Left ventricle myocardium inferior (tissue), 1 donor: ENCODE data around the gene MAP3K3. TPM values are rescaled to one million over a fixed set of nuclear protein-coding genes. Genes with fewer than 3 reads are reported as not detected.

ENCODE experiments used
- DNase-seq: peaks from one replicate; pipeline ENCODE4 v3.0.0-alpha.2; 2020
- H3K27ac ChIP-seq: fragments of 200-600 bp; replicated peaks from 2 replicates; pipeline ENCODE4 v1.8.0; 2021
- H3K27me3 ChIP-seq: fragments of 200-600 bp; 2 replicates; pipeline ENCODE4 v1.8.0; 2021; ENCODE audit warnings: low read depth
- H3K36me3 ChIP-seq: fragments of 200-600 bp; 2 replicates; pipeline ENCODE4 v1.8.0; 2021
- H3K4me1 ChIP-seq: fragments of 200-600 bp; 2 replicates; pipeline ENCODE4 v1.8.0; 2021
- H3K4me3 ChIP-seq: fragments of 200-600 bp; 2 replicates; pipeline ENCODE4 v1.8.0; 2021; ENCODE audit warnings: mild to moderate bottlenecking, moderate library complexity
- H3K9me3 ChIP-seq: fragments of 200-600 bp; replicated peaks from 2 replicates; pipeline ENCODE4 v1.8.0; 2021
- CTCF ChIP-seq: fragments of 200-600 bp; IDR thresholded peaks from 2 replicates; pipeline ENCODE4 v1.8.0; 2021; ENCODE audit warnings: antibody characterized with exemption, mild to moderate bottlenecking, borderline replicate concordance
- intact Hi-C: fragments of 100-400 bp; cut with micrococcal nuclease; formaldehyde crosslinking; loops from one replicate; pipeline ENCODE4 v1.11.0; 2022
- total RNA-seq: library from RNA; stranded (reverse); fragmentation: NEBNext Ultra II Directional; extraction: Animal tissue kit (Norgen Biotek cat#: 25700); gene quantifications from one replicate; pipeline ENCODE4 v1.2.1, GENCODE V29; 2021
- donor health status: DM: no; HTN: yes; CAD: no; lungs with severe emphysema.

The MAP3K3 gene
- total RNA-seq, 1 donor from 2014 or later, result 41.3 TPM

GRCh38 chr17:63722403-63722802 lies 100.2 kb downstream of the MAP3K3 start:
- no peak for TF ChIP-seq CTCF
- Histone ChIP-seq H3K36me3 (peaks cover 37% of the 10 kb centered on the region), H3K9me3 (no peaks in the 10 kb centered on the region), H3K27ac (peak overlapping the region; percentile 20), H3K4me1 (peaks cover 20% of the 10 kb centered on the region), H3K27me3 (no peaks in the 10 kb centered on the region), H3K4me3 (no peak overlapping the region)
- no peak for DNase-seq
- intact Hi-C loops, result no loop called here

GRCh38 chr17:63735691-63736090 lies 113.5 kb downstream of the MAP3K3 start:
- intact Hi-C loops, result no loop called here
- Histone ChIP-seq H3K9me3 (no peaks in the 10 kb centered on the region), H3K4me1 (peaks cover 10% of the 10 kb centered on the region), H3K27me3 (no peaks in the 10 kb centered on the region), H3K36me3 (no peaks in the 10 kb centered on the region), H3K27ac (no peak overlapping the region), H3K4me3 (no peak overlapping the region)
- TF ChIP-seq CTCF, result no peak
- no peak for DNase-seq

GRCh38 chr17:63740464-63741142 lies 118.4 kb downstream of the MAP3K3 start:
- H3K4me3 ChIP-seq, result peak overlapping the region; percentile 89
- no peaks in the 10 kb centered on the region for H3K9me3 ChIP-seq
- peaks cover 7% of the 10 kb centered on the region for H3K36me3 ChIP-seq
- DNase-seq, result no peak
- H3K27ac ChIP-seq, result peak overlapping the region; percentile 94
- no peaks in the 10 kb centered on the region for H3K27me3 ChIP-seq
- no peak for TF ChIP-seq CTCF
- intact Hi-C loops, result no loop called here
- peaks cover 28% of the 10 kb centered on the region for H3K4me1 ChIP-seq

- TF ChIP-seq CTCF, result no peak
- DNase-seq, result no peak
- Histone ChIP-seq H3K9me3 (no peaks in the 10 kb centered on the region), H3K27ac (peak overlapping the region; percentile 94), H3K4me1 (peaks cover 28% of the 10 kb centered on the region), H3K27me3 (no peaks in the 10 kb centered on the region), H3K36me3 (peaks cover 12% of the 10 kb centered on the region), H3K4me3 (peak overlapping the region; percentile 89)
- intact Hi-C loops, result no loop called here
Observed at GRCh38 chr17:63741143-63741407, 118.9 kb downstream of the MAP3K3 start.

GRCh38 chr17:63741408-63742173 lies 119.4 kb downstream of the MAP3K3 start, which contains the start of gene STRADA:
TSS of gene STRADA (minus strand) at chr17:63741799. CDS start at chr17:63728369, 13,430 bp downstream.
- Histone ChIP-seq H3K4me1 (peaks cover 24% of the 10 kb centered on the region), H3K27me3 (no peaks in the 10 kb centered on the region), H3K36me3 (peaks cover 16% of the 10 kb centered on the region), H3K27ac (peak within 1 kb of the TSS; percentile 94), H3K4me3 (peak within 1 kb of the TSS; percentile 89), H3K9me3 (no peaks in the 10 kb centered on the region)
- TF ChIP-seq CTCF, result no peak
- intact Hi-C loops, result no loop called here
- DNase-seq, result peak; percentile 99

Other genes starting within 250 kb of the MAP3K3 start
- gene CYB561, start 176.1 kb upstream of the MAP3K3 start, total RNA-seq, result 9.0 TPM
- gene ACE, start 145.4 kb upstream of the MAP3K3 start, total RNA-seq, result 6.2 TPM
- gene KCNH6, start 99.1 kb upstream of the MAP3K3 start, total RNA-seq, result not detected
- gene DCAF7, start 71.9 kb upstream of the MAP3K3 start, total RNA-seq, result 45.7 TPM
- 44.7 TPM for gene TACO1, start 21.5 kb upstream of the MAP3K3 start, total RNA-seq
- gene LIMD2, start 77.7 kb downstream of the MAP3K3 start, total RNA-seq, result 2.7 TPM
- 14.6 TPM for gene STRADA, start 119.4 kb downstream of the MAP3K3 start, total RNA-seq
- 79.6 TPM for gene CCDC47, start 151.2 kb downstream of the MAP3K3 start, total RNA-seq
- 51.7 TPM for gene DDX42, start 151.8 kb downstream of the MAP3K3 start, total RNA-seq
- 115 TPM for gene PSMC5, start 205.0 kb downstream of the MAP3K3 start, total RNA-seq
- 36.7 TPM for gene FTSJ3, start 205.2 kb downstream of the MAP3K3 start, total RNA-seq
- 21.0 TPM for gene SMARCD2, start 220.3 kb downstream of the MAP3K3 start, total RNA-seq